Hepatocyte (in vitro differentiated cells): Measurements from ENCODE around the gene FGF12. TPM values are rescaled to one million over a fixed set of nuclear protein-coding genes. Genes with fewer than 3 reads are reported as not detected.

ENCODE experiments used
- DNase-seq: peaks from one replicate; pipeline ENCODE4 v3.0.0-alpha.2; 2016; ENCODE audit warnings: low spot score
- H2AFZ ChIP-seq: fragments of 200-600 bp; sonication (generic); 2 replicates; pipeline ENCODE4 v1.6.0; 2016; ENCODE audit warnings: antibody characterized with exemption, mild to moderate bottlenecking
- H3K27ac ChIP-seq: fragments of 200-600 bp; sonication (generic); 2 replicates; pipeline ENCODE4 v1.5.1; 2016; ENCODE audit warnings: mild to moderate bottlenecking
- H3K27me3 ChIP-seq: fragments of 200-600 bp; sonication (generic); 2 replicates; pipeline ENCODE4 v1.6.1; 2016
- H3K36me3 ChIP-seq: fragments of 200-600 bp; sonication (generic); replicated peaks from 2 replicates; pipeline ENCODE4 v1.5.1; 2016; ENCODE audit warnings: low read depth; ENCODE audit not compliant: insufficient read depth
- H3K4me1 ChIP-seq: fragments of 200-600 bp; sonication (generic); 2 replicates; pipeline ENCODE4 v1.5.1; 2016; ENCODE audit warnings: mild to moderate bottlenecking, moderate library complexity; ENCODE audit not compliant: insufficient read depth
- H3K4me2 ChIP-seq: fragments of 200-600 bp; sonication (generic); 2 replicates; pipeline ENCODE4 v1.6.0; 2016
- H3K4me3 ChIP-seq: fragments of 200-600 bp; sonication (generic); 2 replicates; pipeline ENCODE4 v1.5.1; 2016; ENCODE audit warnings: mild to moderate bottlenecking
- H3K79me2 ChIP-seq: fragments of 200-600 bp; sonication (generic); 2 replicates; pipeline ENCODE4 v1.6.0; 2017; ENCODE audit warnings: mild to moderate bottlenecking
- H3K9me2 ChIP-seq: fragments of 200-600 bp; sonication (generic); replicated peaks from 2 replicates; pipeline ENCODE4 v1.6.0; 2017; ENCODE audit warnings: mild to moderate bottlenecking; ENCODE audit not compliant: insufficient read depth
- H3K9me3 ChIP-seq: fragments of 200-600 bp; sonication (generic); 2 replicates; pipeline ENCODE4 v1.5.1; 2016; ENCODE audit warnings: low read depth, mild to moderate bottlenecking
- H4K20me1 ChIP-seq: fragments of 200-600 bp; sonication (generic); 2 replicates; pipeline ENCODE4 v1.6.0; 2016; ENCODE audit warnings: mild to moderate bottlenecking; ENCODE audit not compliant: insufficient read depth, poor library complexity, severe bottlenecking
- CTCF ChIP-seq: fragments of 200-600 bp; sonication (generic); IDR thresholded peaks from 2 replicates; pipeline ENCODE4 v1.5.1; 2016; ENCODE audit warnings: antibody characterized with exemption, mild to moderate bottlenecking; ENCODE audit not compliant: poor library complexity
- EZH2 ChIP-seq: fragments of 200-600 bp; sonication (generic); IDR thresholded peaks from 2 replicates; pipeline ENCODE4 v1.6.1; 2016; ENCODE audit warnings: antibody characterized with exemption, mild to moderate bottlenecking, borderline replicate concordance
- EZH2phosphoT487 ChIP-seq: fragments of 200-600 bp; sonication (generic); IDR thresholded peaks from one replicate; pipeline ENCODE4 v1.6.1; 2018; ENCODE audit warnings: antibody characterized with exemption, mild to moderate bottlenecking, low read depth, moderate library complexity; ENCODE audit not compliant: unreplicated experiment, severe bottlenecking
- WGBS: methylation state at CpG from one replicate; pipeline ENCODE4 v1.1.6; 2016; ENCODE audit warnings: low lambda C conversion rate; ENCODE audit errors: missing lambda C conversion rate; 5-methylcytosine and 5-hydroxymethylcytosine counted together
- polyA plus RNA-seq: library from polyadenylated mRNA; unstranded; fragments of >200 nt; fragmentation: Nextera tagmentation; extraction: Ambion mirVana; gene quantifications from 2 replicates; pipeline ENCODE4 v1.2.1, GENCODE V29; 2016
- total RNA-seq: library from RNA; depleted of rRNA; stranded (reverse); fragments of >200 nt; gene quantifications from 2 replicates; pipeline ENCODE4 v1.2.3, GENCODE V29; 2014

FGF12 gene
- total and polyA plus RNA-seq, 2 experiments from 2014 or later = 2.1 TPM

- H2AFZ ChIP-seq = no peak overlapping the region
- H3K36me3 ChIP-seq = no peaks in the 10 kb centered on the region
- no peak for TF ChIP-seq EZH2phosphoT487
- no peak for TF ChIP-seq EZH2
- TF ChIP-seq CTCF = no peak
- no peak for DNase-seq
- no peak overlapping the region for H3K4me3 ChIP-seq
- WGBS = 90% methylated on average over 3 of the region's 3 CpGs
- H3K4me2 ChIP-seq = no peak overlapping the region
- no peaks in the 10 kb centered on the region for H4K20me1 ChIP-seq
- no peaks in the 10 kb centered on the region for H3K79me2 ChIP-seq
- H3K9me3 ChIP-seq = no peaks in the 10 kb centered on the region
- no peaks in the 10 kb centered on the region for H3K27me3 ChIP-seq
- H3K27ac ChIP-seq = no peak overlapping the region
- H3K4me1 ChIP-seq = no peaks in the 10 kb centered on the region
- no peaks in the 10 kb centered on the region for H3K9me2 ChIP-seq
These were observed 540.8 kb downstream of the FGF12 start for GRCh38 chr3:192186498-192186897.

- Histone ChIP-seq H3K4me3 (no peak overlapping the region), H3K9me3 (no peaks in the 10 kb centered on the region), H3K79me2 (no peaks in the 10 kb centered on the region), H2AFZ (no peak overlapping the region), H3K27me3 (no peaks in the 10 kb centered on the region), H3K4me2 (no peak overlapping the region), H3K9me2 (no peaks in the 10 kb centered on the region), H3K36me3 (no peaks in the 10 kb centered on the region), H3K27ac (no peak overlapping the region), H3K4me1 (no peaks in the 10 kb centered on the region), H4K20me1 (no peaks in the 10 kb centered on the region)
- TF ChIP-seq EZH2phosphoT487 (no peak), CTCF (no peak), EZH2 (no peak)
- no peak for DNase-seq
- 74% methylated on average over 2 of the region's 2 CpGs for WGBS
These were observed 541.3 kb downstream of the FGF12 start for GRCh38 chr3:192186045-192186444.

- no peaks in the 10 kb centered on the region for H3K9me2 ChIP-seq
- H3K4me3 ChIP-seq = no peak overlapping the region
- no peaks in the 10 kb centered on the region for H3K27me3 ChIP-seq
- H3K27ac ChIP-seq = no peak overlapping the region
- H3K4me2 ChIP-seq = no peak overlapping the region
- WGBS = 29% methylated on average over 3 of the region's 3 CpGs
- no peaks in the 10 kb centered on the region for H3K36me3 ChIP-seq
- H4K20me1 ChIP-seq = no peaks in the 10 kb centered on the region
- H2AFZ ChIP-seq = no peak overlapping the region
- TF ChIP-seq EZH2phosphoT487 = no peak
- TF ChIP-seq CTCF = no peak
- no peak for TF ChIP-seq EZH2
- DNase-seq = no peak
- H3K79me2 ChIP-seq = no peaks in the 10 kb centered on the region
- no peaks in the 10 kb centered on the region for H3K4me1 ChIP-seq
- no peaks in the 10 kb centered on the region for H3K9me3 ChIP-seq
These were observed 544.2 kb downstream of the FGF12 start for GRCh38 chr3:192183109-192183508.

- no peaks in the 10 kb centered on the region for H3K4me1 ChIP-seq
- TF ChIP-seq CTCF = no peak
- no peak for TF ChIP-seq EZH2phosphoT487
- TF ChIP-seq EZH2 = no peak
- WGBS = 93% methylated on average over 4 of the region's 4 CpGs
These were observed 546.2 kb downstream of the FGF12 start for GRCh38 chr3:192181151-192181550.

More at GRCh38 chr3:192181151-192181550, 546.2 kb downstream of the FGF12 start:
- no peaks in the 10 kb centered on the region for H4K20me1 ChIP-seq
- no peak overlapping the region for H3K4me2 ChIP-seq
- no peaks in the 10 kb centered on the region for H3K9me2 ChIP-seq
- no peaks in the 10 kb centered on the region for H3K36me3 ChIP-seq
- no peak overlapping the region for H3K27ac ChIP-seq
- H3K4me3 ChIP-seq = no peak overlapping the region
- no peak overlapping the region for H2AFZ ChIP-seq
- no peaks in the 10 kb centered on the region for H3K9me3 ChIP-seq
- no peaks in the 10 kb centered on the region for H3K27me3 ChIP-seq
- no peak for DNase-seq
- no peaks in the 10 kb centered on the region for H3K79me2 ChIP-seq
